Trophoblast cell (in vitro differentiated cells and primary cell): Measurements from ENCODE around the gene JAML.

Experiments used
- DNase-seq, 2 donors: peaks; one replicate each; pipeline ENCODE4 v3.0.0-alpha.2; 2016
- H2AFZ ChIP-seq: 2 replicates; pipeline ENCODE4 v1.6.1; 2013; ENCODE audit warnings: low read length, moderate library complexity, mild to moderate bottlenecking; ENCODE audit not compliant: insufficient read depth, poor library complexity
- H2AK5ac ChIP-seq: 2 replicates; pipeline ENCODE4 v1.6.1; 2013; ENCODE audit warnings: mild to moderate bottlenecking, low read length
- H2BK120ac ChIP-seq: 2 replicates; pipeline ENCODE4 v1.6.1; 2013; ENCODE audit warnings: low read length, mild to moderate bottlenecking, moderate library complexity; ENCODE audit not compliant: insufficient read depth, poor library complexity
- H2BK12ac ChIP-seq: 2 replicates; pipeline ENCODE4 v1.6.1; 2013; ENCODE audit warnings: mild to moderate bottlenecking, low read length, moderate library complexity
- H2BK5ac ChIP-seq: 2 replicates; pipeline ENCODE4 v1.6.1; 2013; ENCODE audit warnings: low read length, low read depth, moderate library complexity, mild to moderate bottlenecking; ENCODE audit not compliant: poor library complexity
- H3K14ac ChIP-seq: 2 replicates; pipeline ENCODE4 v1.6.1; 2013; ENCODE audit warnings: mild to moderate bottlenecking, low read length
- H3K18ac ChIP-seq: 2 replicates; pipeline ENCODE4 v1.6.1; 2013; ENCODE audit warnings: mild to moderate bottlenecking, low read length
- H3K23ac ChIP-seq: 2 replicates; pipeline ENCODE4 v1.6.1; 2013; ENCODE audit warnings: low read length
- H3K27ac ChIP-seq: 2 replicates; pipeline ENCODE4 v1.5.1; 2013; ENCODE audit warnings: low read depth, mild to moderate bottlenecking, inconsistent platforms, low read length, moderate library complexity
- H3K27me3 ChIP-seq: 2 replicates; pipeline ENCODE4 v1.6.1; 2013; ENCODE audit warnings: inconsistent platforms, mild to moderate bottlenecking, low read length, moderate library complexity; ENCODE audit not compliant: insufficient read depth
- H3K36me3 ChIP-seq, 2 experiments: 1 replicate in 1 of 2; 2 replicates in 1 of 2; pipeline ENCODE4 v1.6.1; 2013; ENCODE audit warnings: low read length in 2 of 2, mild to moderate bottlenecking in 2 of 2, moderate library complexity in 1 of 2; ENCODE audit not compliant: insufficient read depth in 2 of 2, control insufficient read depth in 1 of 2
- H3K4ac ChIP-seq: 2 replicates; pipeline ENCODE4 v1.6.1; 2013; ENCODE audit warnings: low read depth, mild to moderate bottlenecking, low read length, moderate library complexity
- H3K4me1 ChIP-seq, 2 experiments: 1 replicate in 1 of 2; 2 replicates in 1 of 2; pipeline ENCODE4 v1.6.1; 2013; ENCODE audit warnings: low read length in 2 of 2, mild to moderate bottlenecking in 2 of 2, moderate library complexity in 1 of 2; ENCODE audit not compliant: insufficient read depth in 2 of 2, control insufficient read depth in 1 of 2
- H3K4me2 ChIP-seq: 2 replicates; pipeline ENCODE4 v1.6.1; 2013; ENCODE audit warnings: inconsistent platforms, mild to moderate bottlenecking, low read length, moderate library complexity
- H3K4me3 ChIP-seq: 2 replicates; pipeline ENCODE4 v1.5.1; 2013; ENCODE audit warnings: mild to moderate bottlenecking, low read depth, low read length, inconsistent platforms
- H3K79me1 ChIP-seq: one replicate; pipeline ENCODE4 v1.6.1; 2013; ENCODE audit warnings: low read length
- H3K79me2 ChIP-seq: 2 replicates; pipeline ENCODE4 v1.6.1; 2013; ENCODE audit warnings: low read length, mild to moderate bottlenecking; ENCODE audit not compliant: control insufficient read depth, insufficient read depth, poor library complexity
- H3K9ac ChIP-seq: 2 replicates; pipeline ENCODE4 v1.6.1; 2013; ENCODE audit warnings: mild to moderate bottlenecking, low read length
- H3K9me3 ChIP-seq: 2 replicates; pipeline ENCODE4 v1.6.1; 2013; ENCODE audit warnings: low read depth, mild to moderate bottlenecking, control low read depth, inconsistent platforms, low read length; ENCODE audit not compliant: insufficient read depth
- H4K12ac ChIP-seq: 2 replicates; pipeline ENCODE4 v1.6.1; 2013; ENCODE audit warnings: low read depth, mild to moderate bottlenecking, low read length, moderate library complexity
- H4K8ac ChIP-seq: 2 replicates; pipeline ENCODE4 v1.6.1; 2013; ENCODE audit warnings: low read depth, mild to moderate bottlenecking, low read length, moderate library complexity
- H4K91ac ChIP-seq: one replicate; pipeline ENCODE4 v1.6.1; 2013; ENCODE audit warnings: low read depth, mild to moderate bottlenecking, low read length, moderate library complexity
- WGBS: extraction: QIAGEN DNeasy Blood & Tissue Kit; methylation state at CpG from one replicate; pipeline ENCODE4 v1.1.7; 2013; ENCODE audit warnings: missing lambda C conversion rate; ENCODE audit not compliant: insufficient read length, insufficient coverage; ENCODE audit errors: extremely low coverage; 5-methylcytosine and 5-hydroxymethylcytosine counted together

JAML gene

DNA sequence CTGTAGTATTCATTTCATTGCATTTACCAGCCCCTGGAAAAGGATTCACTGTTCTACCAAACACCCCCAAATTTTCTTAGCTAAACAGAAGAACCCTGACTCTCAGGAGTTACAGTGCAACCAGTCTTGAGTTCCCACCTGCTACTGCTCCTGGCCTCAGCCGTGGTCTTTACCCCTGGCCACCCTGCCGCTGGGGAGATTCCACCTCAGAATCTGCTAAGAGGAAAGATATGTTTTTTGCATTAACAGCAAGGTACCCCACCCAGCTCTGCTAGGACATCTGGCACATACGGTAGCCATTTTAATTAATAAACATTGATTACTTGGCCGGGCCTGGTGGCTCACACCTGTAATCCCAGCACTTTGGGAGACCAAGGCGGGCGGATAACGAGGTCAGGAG is 9.0 kb downstream of the JAML start:
- DNase-seq, result no peak
- Histone ChIP-seq H3K36me3 (no peaks in the 10 kb centered on the region), H4K12ac (no peak overlapping the region), H3K18ac (no peak overlapping the region), H3K4me2 (no peak overlapping the region), H3K4me1 (peaks cover 0 to 2% of the 10 kb centered on the region in 2 experiments), H2BK12ac (no peak overlapping the region), H3K27me3 (no peaks in the 10 kb centered on the region), H2AK5ac (no peak overlapping the region), H4K8ac (no peak overlapping the region), H3K9ac (no peak overlapping the region), H3K9me3 (no peaks in the 10 kb centered on the region), H2BK120ac (no peak overlapping the region), H3K79me1 (no peaks in the 10 kb centered on the region), H3K14ac (no peak overlapping the region), H2AFZ (no peak overlapping the region), H3K4ac (no peak overlapping the region), H3K4me3 (no peak overlapping the region), H2BK5ac (no peak overlapping the region), H3K79me2 (no peaks in the 10 kb centered on the region), H3K23ac (no peak overlapping the region), H3K27ac (no peak overlapping the region), H4K91ac (no peak overlapping the region)
- WGBS, result no CpG with 5 or more reads among the region's 7 CpGs

DNA sequence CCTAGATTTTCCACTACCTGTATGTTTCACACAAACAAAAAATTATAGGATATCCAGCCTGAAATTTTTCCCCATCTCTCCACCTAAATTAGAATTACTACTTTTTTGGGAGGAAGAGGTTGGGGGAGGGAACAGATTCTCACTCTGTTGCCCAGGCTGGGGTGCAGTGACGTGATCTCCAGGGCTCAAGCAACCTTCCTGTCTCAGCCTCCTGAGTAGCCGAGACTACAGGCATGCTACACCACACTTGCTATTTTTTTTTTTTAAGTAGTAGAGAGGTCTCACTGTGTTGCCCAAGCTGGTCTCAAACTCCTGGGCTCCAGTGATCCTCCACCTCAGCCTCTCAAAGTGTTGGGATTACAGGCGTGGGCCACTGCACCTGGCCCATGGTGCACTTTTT is 9.5 kb downstream of the JAML start:
- Histone ChIP-seq H3K4me1 (peaks cover 0 to 2% of the 10 kb centered on the region in 2 experiments), H4K91ac (no peak overlapping the region), H2BK120ac (no peak overlapping the region), H3K4me3 (no peak overlapping the region), H3K27ac (no peak overlapping the region), H2BK5ac (no peak overlapping the region), H3K36me3 (no peaks in the 10 kb centered on the region), H2AK5ac (no peak overlapping the region), H3K23ac (no peak overlapping the region), H3K9ac (no peak overlapping the region), H3K18ac (no peak overlapping the region), H3K14ac (no peak overlapping the region), H2BK12ac (no peak overlapping the region), H3K27me3 (no peaks in the 10 kb centered on the region), H3K4me2 (no peak overlapping the region), H4K8ac (no peak overlapping the region), H3K4ac (no peak overlapping the region), H3K9me3 (no peaks in the 10 kb centered on the region), H4K12ac (no peak overlapping the region), H2AFZ (no peak overlapping the region), H3K79me2 (no peaks in the 10 kb centered on the region), H3K79me1 (no peaks in the 10 kb centered on the region)
- no CpG with 5 or more reads among the region's 3 CpGs for WGBS
- DNase-seq, result no peak

DNA sequence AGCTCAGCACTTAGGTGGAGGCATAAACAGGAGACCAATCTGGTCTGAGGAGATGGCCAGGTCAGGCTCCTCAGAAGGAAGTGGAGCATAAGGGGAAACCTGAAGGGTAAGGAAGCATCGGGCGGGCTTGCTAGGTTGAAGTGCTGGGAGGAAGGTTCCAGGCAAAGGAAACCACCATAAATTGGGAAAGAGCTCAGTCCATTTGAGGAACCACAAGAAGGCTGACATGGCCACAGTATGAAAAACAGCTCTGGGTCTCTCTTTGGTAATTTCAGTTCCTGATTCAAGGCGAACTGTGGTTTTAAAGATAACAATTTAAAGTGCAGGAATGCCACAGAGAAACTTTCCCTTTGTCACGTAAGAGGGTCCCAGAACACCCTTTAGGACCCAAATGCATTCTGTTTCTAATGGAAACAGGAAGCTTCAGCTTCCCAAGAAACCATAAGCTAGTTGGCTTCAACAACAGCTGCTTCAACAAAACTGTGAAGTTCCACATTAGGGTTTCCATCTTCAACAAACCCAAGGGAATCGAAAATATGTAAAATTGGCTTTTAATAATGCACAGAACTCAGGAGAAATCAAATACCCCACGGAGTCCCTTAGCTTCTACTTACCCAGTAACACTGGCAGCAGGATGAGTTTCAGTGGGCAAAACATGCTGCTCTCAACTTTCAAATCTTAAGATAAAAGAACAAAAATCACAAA is 10.4 kb downstream of the JAML start:
- Histone ChIP-seq H2AFZ (no peak overlapping the region), H3K14ac (no peak overlapping the region), H4K12ac (no peak overlapping the region), H4K91ac (no peak overlapping the region), H2BK12ac (no peak overlapping the region), H3K79me2 (no peaks in the 10 kb centered on the region), H3K27ac (no peak overlapping the region), H3K23ac (peak overlapping the region; percentile 62), H3K4me3 (no peak overlapping the region), H3K9me3 (no peaks in the 10 kb centered on the region), H3K18ac (no peak overlapping the region), H3K4me2 (no peak overlapping the region), H2BK120ac (no peak overlapping the region), H3K4ac (no peak overlapping the region), H3K36me3 (no peaks in the 10 kb centered on the region), H2AK5ac (no peak overlapping the region), H3K9ac (peak overlapping the region; percentile 32), H3K4me1 (peaks cover 0 to 2% of the 10 kb centered on the region in 2 experiments), H4K8ac (no peak overlapping the region), H3K27me3 (no peaks in the 10 kb centered on the region), H2BK5ac (no peak overlapping the region), H3K79me1 (no peaks in the 10 kb centered on the region)
- DNase-seq, result peak in 1 of 2 donors; percentile 24
- no CpG with 5 or more reads among the region's 6 CpGs for WGBS

GRCh38 chr11:118213781-118214180 is 11.0 kb downstream of the JAML start:
- H3K36me3 ChIP-seq, result no peaks in the 10 kb centered on the region
- peaks cover 0 to 2% of the 10 kb centered on the region in 2 experiments for H3K4me1 ChIP-seq
- no peak overlapping the region for H2AFZ ChIP-seq
- no peak overlapping the region for H3K14ac ChIP-seq
- H3K27ac ChIP-seq, result no peak overlapping the region
- no peak overlapping the region for H4K91ac ChIP-seq
- H3K4ac ChIP-seq, result no peak overlapping the region
- H3K27me3 ChIP-seq, result no peaks in the 10 kb centered on the region
- no peaks in the 10 kb centered on the region for H3K79me2 ChIP-seq
- H3K79me1 ChIP-seq, result no peaks in the 10 kb centered on the region
- no CpG with 5 or more reads among the region's 2 CpGs for WGBS
- no peak overlapping the region for H3K4me2 ChIP-seq
- no peak overlapping the region for H2BK120ac ChIP-seq
- no peak overlapping the region for H4K8ac ChIP-seq
- H3K9me3 ChIP-seq, result no peaks in the 10 kb centered on the region
- no peak overlapping the region for H2BK12ac ChIP-seq
- no peak overlapping the region for H3K4me3 ChIP-seq
- H2BK5ac ChIP-seq, result no peak overlapping the region
- H3K9ac ChIP-seq, result no peak overlapping the region
- H3K18ac ChIP-seq, result no peak overlapping the region
- H4K12ac ChIP-seq, result no peak overlapping the region
- no peak for DNase-seq
- no peak overlapping the region for H2AK5ac ChIP-seq
- H3K23ac ChIP-seq, result no peak overlapping the region
